SK-N-SH (cell line): ENCODE data around the gene SLC9A4.

Experiments
- CTCF ChIP-seq: fragments of 200-600 bp; sonication (generic); IDR thresholded peaks from 2 replicates; pipeline ENCODE4 v1.6.1; 2017; ENCODE audit warnings: antibody characterized with exemption, mild to moderate bottlenecking, moderate library complexity
- EP300 ChIP-seq, 2 experiments: IDR thresholded peaks; 2 replicates each; pipeline versions ENCODE4 v1.4.0 to v1.6.1; 2012; ENCODE audit warnings: borderline replicate concordance in 1 of 2, low read depth in 1 of 2, low read length in 1 of 2
- FOXM1 ChIP-seq: IDR thresholded peaks from 2 replicates; pipeline ENCODE4 v1.4.0; 2012; ENCODE audit warnings: low read depth, mild to moderate bottlenecking
- JUND ChIP-seq: IDR thresholded peaks from 2 replicates; pipeline ENCODE4 v1.4.0; 2012
- NRF1 ChIP-seq: IDR thresholded peaks from 2 replicates; pipeline ENCODE4 v1.6.1; 2012; ENCODE audit warnings: low read depth, mild to moderate bottlenecking, low read length
- RCOR1 ChIP-seq: fragments of 150-350 bp; IDR thresholded peaks from 2 replicates; pipeline ENCODE4 v1.6.1; 2017; ENCODE audit warnings: antibody characterized with exemption, low read length
- RXRA ChIP-seq: IDR thresholded peaks from 2 replicates; pipeline ENCODE4 v1.4.0; 2012; ENCODE audit warnings: low read depth, mild to moderate bottlenecking, borderline replicate concordance
- TAF1 ChIP-seq: IDR thresholded peaks from 2 replicates; pipeline ENCODE4 v1.6.1; 2012; ENCODE audit warnings: low read depth, mild to moderate bottlenecking, low read length, moderate library complexity, borderline replicate concordance

- TF ChIP-seq CTCF (no peak), TAF1 (no peak), RCOR1 (no peak), EP300 (IDR thresholded peaks at IDR 0.05; ENCODE audit: borderline replicate concordance in 1 of 2, low read depth in 1 of 2, low read length in 1 of 2) (no peak), RXRA (no peak), JUND (no peak), FOXM1 (no peak), NRF1 (no peak)
Measured at GRCh38 chr2:102538491-102538890, 65.5 kb downstream of the SLC9A4 start.
